ENCODE data around the gene LMOD3. TPM values are rescaled to one million over a fixed set of nuclear protein-coding genes. Genes with fewer than 3 reads are reported as not detected.

The LMOD3 gene
- total RNA-seq, 1 experiment from 2014 or later = not detected

- no peak for DNase-seq (ENCODE audit: low read depth, low spot score)
- BruUV-seq (replicated peaks) = no TSS peak
- Histone ChIP-seq H3K36me3 (ENCODE audit: control insufficient read depth, insufficient read depth, low read length) (no peaks in the 10 kb centered on the region), H3K27me3 (ENCODE audit: control insufficient read depth, insufficient read depth, low read length) (no peaks in the 10 kb centered on the region), H3K4me1 (ENCODE audit: control insufficient read depth, insufficient read depth, low read length) (no peaks in the 10 kb centered on the region), H3K27ac (ENCODE audit: low read length) (no peak overlapping the region), H3K9me3 (ENCODE audit: control insufficient read depth, insufficient read depth, low read depth, low read length) (no peaks in the 10 kb centered on the region), H3K4me3 (ENCODE audit: low read depth in 2 of 2, low read length in 2 of 2) (no peak overlapping the region)
- TF ChIP-seq REST (IDR thresholded peaks at IDR 0.05; ENCODE audit: insufficient read depth in 1 of 2, low read depth in 2 of 2, low read length in 1 of 2) (no peak), TCF7L2 (IDR thresholded peaks at IDR 0.05; ENCODE audit: low read depth, low read length) (no peak), CTCF (IDR thresholded peaks at IDR 0.05) (no peak), SIN3A (IDR thresholded peaks at IDR 0.05; ENCODE audit: borderline replicate concordance, insufficient read depth, low read depth, low read length) (no peak), POLR2AphosphoS5 (IDR thresholded peaks at IDR 0.05; ENCODE audit: low read depth, low read length) (no peak)
- CTCF ChIA-PET = no interaction called here
- intact Hi-C loops (cut with micrococcal nuclease; ENCODE audit: unreplicated experiment) = no loop called here
- in situ Hi-C loops (cut with HindIII; ENCODE audit: low pct_unique_long_range_greater_than_20kb, low sequenced_read_pairs) = no loop called here
- ATAC-seq = no peak
- POLR2A ChIA-PET = no interaction called here
Observed at GRCh38 chr3:69115731-69116130, 6.7 kb downstream of the LMOD3 start.

- ChIA-PET POLR2A (no interaction called here), CTCF (no interaction called here)
- BruUV-seq (replicated peaks) = no TSS peak
- Histone ChIP-seq H3K27me3 (ENCODE audit: control insufficient read depth, insufficient read depth, low read length) (no peaks in the 10 kb centered on the region), H3K27ac (ENCODE audit: low read length) (no peak overlapping the region), H3K9me3 (ENCODE audit: control insufficient read depth, insufficient read depth, low read depth, low read length) (no peaks in the 10 kb centered on the region), H3K4me3 (ENCODE audit: low read depth in 2 of 2, low read length in 2 of 2) (no peak overlapping the region), H3K36me3 (ENCODE audit: control insufficient read depth, insufficient read depth, low read length) (no peaks in the 10 kb centered on the region), H3K4me1 (ENCODE audit: control insufficient read depth, insufficient read depth, low read length) (no peaks in the 10 kb centered on the region)
- TF ChIP-seq SIN3A (IDR thresholded peaks at IDR 0.05; ENCODE audit: borderline replicate concordance, insufficient read depth, low read depth, low read length) = no peak
- no peak for TF ChIP-seq REST (IDR thresholded peaks at IDR 0.05; ENCODE audit: insufficient read depth in 1 of 2, low read depth in 2 of 2, low read length in 1 of 2)
- no peak for TF ChIP-seq CTCF (IDR thresholded peaks at IDR 0.05)
- TF ChIP-seq TCF7L2 (IDR thresholded peaks at IDR 0.05; ENCODE audit: low read depth, low read length) = no peak
- TF ChIP-seq POLR2AphosphoS5 (IDR thresholded peaks at IDR 0.05; ENCODE audit: low read depth, low read length) = no peak
- intact Hi-C loops (cut with micrococcal nuclease; ENCODE audit: unreplicated experiment) = no loop called here
- ATAC-seq (no peak), DNase-seq (ENCODE audit: low read depth, low spot score) (no peak)
- in situ Hi-C loops (cut with HindIII; ENCODE audit: low pct_unique_long_range_greater_than_20kb, low sequenced_read_pairs) = no loop called here
Observed at GRCh38 chr3:69113536-69113935, 8.9 kb downstream of the LMOD3 start.
